Left kidney (tissue), 8 donors: ENCODE results near the gene TSNAXIP1. TPM values are rescaled to one million over a fixed set of nuclear protein-coding genes. Genes with fewer than 3 reads are reported as not detected.

Experiments
- DNase-seq: peaks from one replicate; pipeline ENCODE4 v3.0.0-alpha.2; 2013
- long read RNA-seq, 8 donors: transcript quantifications; one replicate each; lab custom pipeline, GENCODE V29; 2026
- polyA plus RNA-seq: library from polyadenylated mRNA; unstranded; fragments of 120-200 nt; gene quantifications from one replicate; pipeline ENCODE4 v1.2.1, GENCODE V29; 2013; ENCODE audit not compliant: insufficient read length

TSNAXIP1 gene
- polyA plus RNA-seq, result 7.8 TPM
- long read RNA-seq, donor 1, result 0 reads
- long read RNA-seq, donor 2, partial matches to known transcripts, result 0 of 1 reads
- long read RNA-seq, donor 2, other reads (novel, unspliced or antisense), result 0 of 1 reads
- long read RNA-seq, donor 3, result 0 reads
- long read RNA-seq, donor 4, result 0 reads
- long read RNA-seq, donor 5, result 0 reads
- long read RNA-seq, donor 6, result 0 reads
- long read RNA-seq, donor 7, result 0 reads
- long read RNA-seq, donor 8, result 0 reads

DNA sequence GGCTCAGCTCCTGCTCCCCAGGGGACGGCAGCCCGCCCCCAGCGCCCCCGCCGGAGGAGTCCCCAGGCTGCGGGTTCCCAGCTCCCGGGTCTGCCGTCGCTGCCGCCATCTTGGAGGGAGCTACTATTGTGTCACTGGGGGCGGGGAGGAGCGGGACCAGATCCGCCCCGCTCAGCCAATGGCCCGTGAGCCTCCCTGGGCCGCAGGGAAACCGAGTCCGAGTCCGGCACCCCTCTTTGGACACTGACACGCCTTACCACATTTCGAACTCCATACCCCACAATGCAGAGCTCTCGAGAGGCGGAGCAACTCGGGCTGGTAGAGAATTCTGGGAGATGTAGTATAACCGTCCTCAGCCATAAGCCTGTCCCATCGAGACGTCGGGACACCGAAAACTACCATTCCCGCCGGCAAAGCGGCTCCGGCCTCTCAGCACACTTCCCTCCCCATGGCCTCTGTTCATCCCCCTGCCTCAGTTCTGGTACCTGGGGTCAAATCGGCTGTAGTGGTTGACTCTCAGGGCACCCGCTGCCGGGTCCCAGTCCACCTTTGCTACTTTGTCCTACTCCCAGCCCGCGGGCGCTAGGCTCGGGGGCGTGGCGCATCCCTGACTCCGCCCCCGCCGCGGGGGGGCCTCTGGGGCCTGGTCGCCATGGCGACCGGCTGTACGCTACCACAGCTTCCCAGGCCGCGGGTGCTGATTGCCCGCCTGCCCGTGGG is at the start of gene TSNAXIP1, which contains the start of gene RANBP10:
Gene TSNAXIP1, plus strand, starts transcription at position 462 of the 720 bp plus-strand sequence. CDS start 261 bp downstream, outside the sequence.
Gene RANBP10, minus strand, starts transcription at position 133 of the 720 bp plus-strand sequence. Its CDS starts 24 bp downstream, at position 109.
- DNase-seq, result peak; percentile 99

- no peak for DNase-seq
Observed at GRCh38 chr16:67758006-67758405, 48.7 kb upstream of the TSNAXIP1 start.

DNA sequence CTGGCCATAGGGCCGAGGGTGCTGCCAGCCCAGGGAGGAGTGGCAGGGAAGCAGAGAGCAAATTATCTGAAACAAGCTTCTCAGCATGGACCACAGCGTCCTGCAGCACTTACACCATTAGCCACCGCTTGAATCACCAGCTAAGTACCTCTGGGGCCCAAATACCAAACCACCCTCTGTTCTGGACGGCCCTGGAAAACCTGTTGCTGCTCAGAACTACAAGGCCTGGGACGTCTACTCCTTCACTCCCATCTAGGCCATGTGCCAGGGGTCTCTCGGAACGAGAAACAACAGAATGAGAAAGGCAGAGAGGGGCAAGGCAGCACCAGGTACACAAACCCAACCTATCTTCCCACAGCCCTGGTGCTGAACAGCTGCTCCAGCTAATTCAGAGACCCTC is 47.7 kb upstream of the TSNAXIP1 start:
- DNase-seq, result no peak

DNA sequence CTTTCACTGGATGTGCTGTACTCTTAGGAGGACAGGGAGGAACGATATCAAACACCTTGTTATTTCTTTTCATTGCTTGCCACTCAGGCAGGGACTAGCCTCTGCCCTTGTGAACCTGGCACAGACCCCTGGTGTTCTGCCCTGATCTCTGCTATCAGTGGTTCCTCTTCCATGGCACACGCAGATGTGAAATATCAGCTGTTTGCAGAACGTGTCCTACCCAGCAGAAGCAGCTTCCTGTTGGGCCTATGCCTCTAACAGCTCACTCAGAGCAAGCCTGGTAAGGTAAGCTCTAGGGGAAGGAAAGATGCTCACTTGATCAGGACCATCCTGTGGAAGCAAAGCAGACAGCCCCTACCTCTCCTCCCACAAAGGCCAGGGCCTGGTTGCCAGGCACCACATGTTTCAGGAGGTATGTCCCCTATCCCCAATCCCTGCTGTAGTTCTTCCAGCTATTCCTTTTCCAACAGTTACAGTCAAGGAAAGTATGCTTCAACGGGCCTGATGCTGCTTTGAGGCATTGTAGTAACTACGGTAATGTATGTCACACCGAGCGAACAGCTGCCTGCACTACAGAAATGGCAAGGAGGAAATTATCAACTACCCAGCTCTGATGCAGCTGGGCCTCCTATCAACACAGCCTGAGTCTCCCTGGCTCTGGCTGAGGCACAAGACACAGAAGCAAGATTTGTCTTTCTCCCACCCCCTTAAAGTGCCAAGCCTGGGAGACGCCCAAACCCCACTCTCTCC is 46.3 kb upstream of the TSNAXIP1 start:
- no peak for DNase-seq

DNA sequence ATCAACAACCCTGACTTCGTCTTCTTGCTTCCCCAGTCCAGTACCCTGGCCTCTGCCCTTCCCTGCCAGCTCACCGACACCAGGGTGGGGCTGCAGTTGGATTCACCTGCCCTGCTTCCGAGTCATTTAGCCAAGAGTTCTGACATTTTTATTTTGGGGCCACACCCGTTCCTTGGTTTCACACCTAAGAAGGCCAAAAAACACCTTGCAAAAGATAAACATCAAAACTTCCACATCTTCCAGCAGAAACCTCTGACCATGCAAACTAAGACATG is 45.8 kb upstream of the TSNAXIP1 start:
- no peak for DNase-seq

DNA sequence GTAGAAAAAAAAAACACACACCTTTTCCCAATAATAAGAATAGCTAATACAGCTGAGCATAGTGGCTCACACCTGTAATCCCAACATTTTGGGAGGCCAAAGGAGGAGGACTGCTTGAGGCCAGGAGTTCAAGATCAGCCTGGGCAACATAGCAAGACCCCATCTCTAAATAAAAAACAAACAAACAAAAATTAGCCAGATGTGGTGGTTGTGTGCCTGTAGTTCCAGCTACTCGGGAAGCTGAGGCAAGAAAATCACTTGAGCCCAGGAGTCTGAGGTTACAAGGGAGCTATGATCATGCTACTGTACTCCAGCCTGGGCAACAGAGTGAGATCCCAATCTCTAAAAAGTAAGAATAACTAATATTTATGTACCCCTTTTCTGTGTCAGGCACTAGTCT is 44.8 kb upstream of the TSNAXIP1 start:
- DNase-seq, result no peak

GRCh38 chr16:67762385-67762784 is 44.3 kb upstream of the TSNAXIP1 start:
- no peak for DNase-seq

DNA sequence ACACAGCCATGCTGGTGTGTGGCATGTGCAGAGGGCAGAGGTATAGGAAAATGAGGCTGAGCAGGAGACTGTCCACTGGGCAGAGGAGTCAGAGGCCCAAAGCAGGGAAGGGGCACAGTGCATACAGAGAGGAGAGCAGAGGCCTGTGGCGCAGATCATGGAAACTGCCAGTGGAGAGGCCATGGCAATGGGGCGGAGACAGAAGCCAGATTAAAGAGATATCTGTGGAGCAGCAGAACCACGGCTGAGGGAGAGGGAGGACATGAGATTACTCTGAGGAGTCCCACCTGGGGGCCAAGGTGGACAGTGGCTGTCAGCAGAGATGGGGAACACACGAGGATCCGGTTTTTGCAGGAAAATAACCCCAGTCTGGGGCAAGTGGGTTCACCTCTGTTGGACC is 43.6 kb upstream of the TSNAXIP1 start:
- no peak for DNase-seq

DNA sequence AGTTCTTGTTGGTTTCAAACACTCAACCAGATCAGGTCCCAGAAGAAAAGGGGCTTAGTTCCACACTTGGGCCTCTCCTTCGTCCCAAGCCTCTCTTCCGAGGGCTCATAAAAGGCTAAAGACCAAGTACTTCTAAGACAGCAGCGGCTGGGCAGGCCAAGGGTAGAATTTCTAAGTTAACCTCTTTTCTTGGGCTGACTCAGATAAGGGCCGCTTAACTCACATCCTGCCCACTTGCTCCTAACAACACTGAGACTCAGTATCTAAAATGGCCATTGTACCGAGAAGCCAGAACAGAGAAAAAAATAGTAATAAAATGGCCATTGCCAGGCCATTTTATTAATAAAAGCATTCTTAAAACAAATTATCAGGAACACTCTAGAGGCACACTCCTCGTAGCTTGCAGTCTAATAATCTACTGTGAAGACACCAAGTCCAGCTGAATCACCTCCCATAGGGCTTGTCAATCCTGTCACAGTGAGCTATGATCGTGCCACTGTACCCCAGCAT is 42.5 kb upstream of the TSNAXIP1 start:
- no peak for DNase-seq

GRCh38 chr16:67766291-67766690 is 40.4 kb upstream of the TSNAXIP1 start:
- peak; percentile 67 for DNase-seq

DNA sequence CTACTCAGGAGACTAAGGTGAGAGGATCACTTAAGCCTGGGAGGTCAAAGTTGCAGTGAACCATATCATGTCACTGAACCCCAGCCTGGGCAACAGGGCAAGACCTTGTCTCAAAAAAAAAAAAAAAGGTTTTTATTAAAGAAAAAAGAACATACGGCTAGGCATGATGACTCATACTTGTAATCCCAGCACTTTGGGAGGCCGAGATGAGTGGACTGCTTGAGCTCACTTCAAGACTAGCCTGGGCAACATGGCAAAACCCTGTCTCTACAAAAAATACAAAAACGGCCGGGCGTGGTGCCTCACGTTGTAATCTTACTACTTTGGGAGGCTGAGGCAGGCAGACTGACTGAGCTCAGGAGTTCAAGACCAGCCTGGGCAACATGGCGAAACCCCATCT is 38.7 kb upstream of the TSNAXIP1 start:
- no peak for DNase-seq

- no peak for DNase-seq
Observed at GRCh38 chr16:67770346-67770991, 36.2 kb upstream of the TSNAXIP1 start.

- DNase-seq, result no peak
Observed at GRCh38 chr16:67773099-67773498, 33.6 kb upstream of the TSNAXIP1 start.

DNA sequence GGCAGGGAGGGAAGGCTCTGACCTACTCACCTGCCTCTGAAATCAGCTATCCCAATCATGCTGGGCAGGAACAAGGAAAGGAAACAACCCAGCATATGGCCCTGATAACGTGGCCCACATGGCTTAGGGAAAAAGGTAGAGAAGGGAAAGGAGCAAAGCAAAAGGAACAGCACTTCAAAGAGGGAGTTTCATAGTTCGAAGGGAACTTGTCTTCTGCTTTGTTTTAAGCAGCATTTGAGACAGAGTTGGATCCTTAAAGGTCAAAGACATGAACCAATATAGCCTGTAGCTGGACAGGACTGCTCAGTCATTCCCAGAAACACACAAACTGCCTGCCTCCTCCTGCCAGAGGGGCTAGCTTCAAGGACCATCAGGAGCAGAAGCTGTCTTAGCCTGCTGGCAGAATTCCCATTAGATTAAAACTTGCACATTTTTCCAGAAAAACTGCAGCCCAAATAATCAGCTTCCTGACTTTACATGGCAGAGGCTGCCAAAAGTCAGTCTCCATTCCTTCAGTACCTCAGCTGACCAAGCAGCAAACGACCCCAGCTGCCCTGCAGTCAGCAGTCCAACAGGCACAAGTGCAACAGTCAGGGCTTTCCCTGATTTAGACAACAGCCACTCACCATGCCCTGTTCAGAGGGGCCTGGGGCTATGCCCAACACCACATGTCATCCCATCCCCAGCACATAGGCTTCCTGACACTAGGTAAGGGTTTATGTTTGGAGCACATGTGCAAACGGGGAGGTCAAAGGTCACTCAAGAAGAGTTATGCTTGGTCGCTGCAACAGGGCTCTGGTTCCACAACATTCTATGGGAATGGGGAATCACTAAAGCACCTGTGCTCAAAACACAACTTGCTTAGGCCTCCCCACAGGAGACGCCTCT is 32.9 kb upstream of the TSNAXIP1 start:
- DNase-seq, result no peak

- DNase-seq, result no peak
Observed at GRCh38 chr16:67774457-67774853, 32.2 kb upstream of the TSNAXIP1 start.

DNA sequence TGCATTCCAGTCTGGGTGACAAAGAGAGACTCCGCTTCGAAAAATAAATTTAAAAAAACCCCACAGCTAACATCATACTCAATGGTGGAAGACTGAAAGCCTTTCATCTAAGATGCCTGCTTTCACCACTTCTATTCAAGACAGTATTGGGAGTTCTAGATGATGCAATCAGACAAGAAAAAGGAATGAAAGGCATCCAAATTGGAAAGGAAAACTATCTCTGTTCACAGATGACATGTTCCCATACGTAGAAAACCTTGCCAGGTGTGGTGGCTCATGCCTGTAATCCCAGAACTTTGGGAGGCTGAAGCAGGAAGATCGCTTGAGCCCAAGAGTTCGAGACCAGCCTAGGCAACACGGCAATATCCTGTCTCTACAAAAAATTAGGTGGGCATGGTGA is 31.4 kb upstream of the TSNAXIP1 start:
- no peak for DNase-seq

DNA sequence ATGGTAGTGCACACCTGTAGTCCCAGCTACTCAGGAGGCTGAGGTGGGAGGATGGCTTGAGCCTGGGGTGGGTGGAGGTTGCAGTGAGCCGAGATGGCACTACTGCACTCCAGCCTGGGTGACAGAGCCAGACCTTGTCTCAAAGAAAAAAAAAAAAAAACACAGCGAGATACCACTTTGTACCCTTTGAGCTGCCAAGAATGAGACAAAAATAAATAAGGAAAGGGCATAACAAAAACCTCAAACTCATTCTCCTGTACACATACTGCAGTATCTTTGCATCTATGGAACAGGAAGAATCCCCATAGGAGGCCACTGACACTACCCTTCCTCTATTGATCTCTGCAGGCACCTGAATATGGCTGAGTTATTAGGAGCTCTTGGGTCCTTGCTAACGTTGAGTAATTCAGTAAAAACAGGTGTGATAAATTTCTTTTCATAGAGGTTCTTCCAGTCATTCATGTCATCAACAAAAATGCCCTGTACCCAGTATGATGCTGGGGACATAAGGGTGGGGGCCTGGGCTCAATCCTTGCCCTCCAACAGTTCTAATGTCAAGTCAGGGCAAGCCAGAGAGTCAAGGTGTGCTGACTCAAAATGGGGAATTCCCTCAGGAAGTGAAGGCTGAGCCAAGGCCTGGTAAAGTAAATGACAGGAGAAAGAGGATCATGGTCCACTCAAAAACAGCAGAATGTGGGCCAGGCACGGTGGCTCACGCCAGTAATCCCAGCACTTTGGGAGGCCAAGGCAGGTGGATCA is 27.3 kb upstream of the TSNAXIP1 start:
- DNase-seq, result no peak

GRCh38 chr16:67780847-67781564 is 25.7 kb upstream of the TSNAXIP1 start:
- no peak for DNase-seq

DNA sequence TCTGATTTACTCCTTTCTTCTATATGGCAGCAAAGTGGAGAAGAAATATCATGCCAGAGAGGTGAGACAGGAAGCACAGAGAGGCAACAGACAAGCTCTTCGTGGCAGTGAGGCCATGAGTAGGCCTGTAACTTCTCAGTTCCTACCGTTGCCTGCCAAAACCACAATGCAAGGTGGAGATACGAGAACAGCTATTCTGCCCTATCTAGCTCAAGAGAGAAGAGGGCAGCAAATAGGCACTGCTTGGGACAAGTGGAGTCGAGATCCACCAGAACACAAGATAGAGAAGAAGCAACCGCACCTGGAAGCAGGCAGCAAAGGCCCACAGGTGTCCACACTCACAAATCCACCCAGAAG is 25.1 kb upstream of the TSNAXIP1 start:
- DNase-seq, result no peak
